ENCODE measurements around the gene SCP2.

The SCP2 gene

GRCh38 chr1:52900402-52900801 is 26.7 kb upstream of the SCP2 start:
- TF ChIP-seq CTCF (conservative IDR thresholded peaks at IDR 0.05; ENCODE audit: low read depth, low read length) = no peak
- no peak overlapping the region for H3K4me3 ChIP-seq (ENCODE audit: low read length)
- no peak for DNase-seq (ENCODE audit: low read depth)

- no peak for TF ChIP-seq CTCF (conservative IDR thresholded peaks at IDR 0.05; ENCODE audit: low read depth, low read length)
- no peak for DNase-seq (ENCODE audit: low read depth)
- H3K4me3 ChIP-seq (ENCODE audit: low read length) = no peak overlapping the region
Measured at GRCh38 chr1:52901384-52901783, 25.7 kb upstream of the SCP2 start.

- TF ChIP-seq CTCF (conservative IDR thresholded peaks at IDR 0.05; ENCODE audit: low read depth, low read length) = no peak
- no peak for DNase-seq (ENCODE audit: low read depth)
- H3K4me3 ChIP-seq (ENCODE audit: low read length) = no peak overlapping the region
Measured at GRCh38 chr1:52904208-52904926, 22.7 kb upstream of the SCP2 start.

GRCh38 chr1:52904927-52905698 is 22.0 kb upstream of the SCP2 start:
- peak; percentile 50 for TF ChIP-seq CTCF (conservative IDR thresholded peaks at IDR 0.05; ENCODE audit: low read depth, low read length)
- DNase-seq (ENCODE audit: low read depth) = no peak
- H3K4me3 ChIP-seq (ENCODE audit: low read length) = no peak overlapping the region

GRCh38 chr1:52906135-52906603 is 20.9 kb upstream of the SCP2 start:
- H3K4me3 ChIP-seq (ENCODE audit: low read length) = no peak overlapping the region
- TF ChIP-seq CTCF (conservative IDR thresholded peaks at IDR 0.05; ENCODE audit: low read depth, low read length) = no peak
- no peak for DNase-seq (ENCODE audit: low read depth)

GRCh38 chr1:52907068-52907811 is 19.8 kb upstream of the SCP2 start:
- H3K4me3 ChIP-seq (ENCODE audit: low read length) = no peak overlapping the region
- DNase-seq (ENCODE audit: low read depth) = no peak
- TF ChIP-seq CTCF (conservative IDR thresholded peaks at IDR 0.05; ENCODE audit: low read depth, low read length) = no peak

Data from retinal pigment epithelial cell (primary cell).